Skeletal muscle cell (primary cell): ENCODE data around the gene NLGN1.

ENCODE experiments used
- DNase-seq: peaks from one replicate; pipeline ENCODE4 v3.0.0-alpha.2; 2010; ENCODE audit warnings: low read depth
- H3K4me3 ChIP-seq: 2 replicates; pipeline ENCODE4 v1.5.1; 2011; ENCODE audit warnings: low read depth, mild to moderate bottlenecking, control low read depth, low read length, moderate library complexity

NLGN1 gene

GRCh38 chr3:173617490-173617889 is 219.9 kb downstream of the NLGN1 start:
- H3K4me3 ChIP-seq = no peak overlapping the region
- DNase-seq = no peak

GRCh38 chr3:173618148-173618547 is 220.6 kb downstream of the NLGN1 start:
- no peak overlapping the region for H3K4me3 ChIP-seq
- DNase-seq = no peak

GRCh38 chr3:173618703-173619102 is 221.2 kb downstream of the NLGN1 start:
- no peak overlapping the region for H3K4me3 ChIP-seq
- no peak for DNase-seq

GRCh38 chr3:173622166-173622565 is 224.6 kb downstream of the NLGN1 start:
- DNase-seq = no peak
- H3K4me3 ChIP-seq = no peak overlapping the region

- DNase-seq = no peak
- no peak overlapping the region for H3K4me3 ChIP-seq
Observed at GRCh38 chr3:173624086-173624485, 226.5 kb downstream of the NLGN1 start.

GRCh38 chr3:173630849-173631248 is 233.3 kb downstream of the NLGN1 start:
- no peak overlapping the region for H3K4me3 ChIP-seq
- no peak for DNase-seq

GRCh38 chr3:173632945-173633344 is 235.4 kb downstream of the NLGN1 start:
- H3K4me3 ChIP-seq = no peak overlapping the region
- DNase-seq = no peak

GRCh38 chr3:173635826-173636225 is 238.3 kb downstream of the NLGN1 start:
- no peak overlapping the region for H3K4me3 ChIP-seq
- DNase-seq = no peak

- DNase-seq = no peak
Observed at GRCh38 chr3:173639098-173639497, 241.6 kb downstream of the NLGN1 start.

GRCh38 chr3:173641696-173642095 is 244.2 kb downstream of the NLGN1 start:
- H3K4me3 ChIP-seq = no peak overlapping the region
- no peak for DNase-seq

More at GRCh38 chr3:173639098-173639497, 241.6 kb downstream of the NLGN1 start:
- H3K4me3 ChIP-seq = no peak overlapping the region

- H3K4me3 ChIP-seq = no peak overlapping the region
- DNase-seq = no peak
Observed at GRCh38 chr3:173644086-173645082, 246.8 kb downstream of the NLGN1 start.

GRCh38 chr3:173650596-173650995 is 253.1 kb downstream of the NLGN1 start:
- DNase-seq = no peak
- no peak overlapping the region for H3K4me3 ChIP-seq

GRCh38 chr3:173652093-173652492 is 254.5 kb downstream of the NLGN1 start:
- DNase-seq = no peak
- H3K4me3 ChIP-seq = no peak overlapping the region

GRCh38 chr3:173653781-173654180 is 256.2 kb downstream of the NLGN1 start:
- H3K4me3 ChIP-seq = no peak overlapping the region
- DNase-seq = no peak

GRCh38 chr3:173659972-173660371 is 262.4 kb downstream of the NLGN1 start:
- DNase-seq = no peak
- no peak overlapping the region for H3K4me3 ChIP-seq

- H3K4me3 ChIP-seq = no peak overlapping the region
- DNase-seq = no peak
Observed at GRCh38 chr3:173660645-173661299, 263.2 kb downstream of the NLGN1 start.

GRCh38 chr3:173663696-173664111 is 266.2 kb downstream of the NLGN1 start:
- no peak for DNase-seq
- no peak overlapping the region for H3K4me3 ChIP-seq

GRCh38 chr3:173676094-173676493 is 278.6 kb downstream of the NLGN1 start:
- no peak for DNase-seq
- no peak overlapping the region for H3K4me3 ChIP-seq

GRCh38 chr3:173681188-173681678 is 283.7 kb downstream of the NLGN1 start:
- no peak for DNase-seq
- H3K4me3 ChIP-seq = no peak overlapping the region

GRCh38 chr3:173685456-173685855 is 287.9 kb downstream of the NLGN1 start:
- DNase-seq = no peak
- H3K4me3 ChIP-seq = no peak overlapping the region
